Measurements from ENCODE around the gene VPS8.

VPS8 gene

GRCh38 chr3:184781801-184782200 is 30.2 kb upstream of the VPS8 start:
- no peak for DNase-seq (ENCODE audit: low spot score)

- DNase-seq (ENCODE audit: low spot score) = no peak
These were observed 28.6 kb upstream of the VPS8 start for GRCh38 chr3:184783319-184783718.

GRCh38 chr3:184784731-184785500 is 27.1 kb upstream of the VPS8 start:
- no peak for DNase-seq (ENCODE audit: low spot score)

- peak; percentile 62 for DNase-seq (ENCODE audit: low spot score)
These were observed 26.1 kb upstream of the VPS8 start for GRCh38 chr3:184785890-184786279.

GRCh38 chr3:184786280-184786941 is 25.6 kb upstream of the VPS8 start:
- peak; percentile 94 for DNase-seq (ENCODE audit: low spot score)

GRCh38 chr3:184788751-184789150 is 23.2 kb upstream of the VPS8 start:
- peak; percentile 56 for DNase-seq (ENCODE audit: low spot score)

- DNase-seq (ENCODE audit: low spot score) = no peak
These were observed 22.5 kb upstream of the VPS8 start for GRCh38 chr3:184789314-184789998.

- no peak for DNase-seq (ENCODE audit: low spot score)
These were observed 20.8 kb upstream of the VPS8 start for GRCh38 chr3:184791171-184791570.

GRCh38 chr3:184795522-184796190 is 16.3 kb upstream of the VPS8 start:
- no peak for DNase-seq (ENCODE audit: low spot score)

GRCh38 chr3:184796551-184796950 is 15.4 kb upstream of the VPS8 start:
- no peak for DNase-seq (ENCODE audit: low spot score)

- no peak for DNase-seq (ENCODE audit: low spot score)
These were observed 15.0 kb upstream of the VPS8 start for GRCh38 chr3:184796954-184797353.

- DNase-seq (ENCODE audit: low spot score) = no peak
These were observed 13.8 kb upstream of the VPS8 start for GRCh38 chr3:184798120-184798519.

- no peak for DNase-seq (ENCODE audit: low spot score)
These were observed 11.5 kb upstream of the VPS8 start for GRCh38 chr3:184800349-184800930.

GRCh38 chr3:184801241-184801785 is 10.7 kb upstream of the VPS8 start:
- peak; percentile 31 for DNase-seq (ENCODE audit: low spot score)

GRCh38 chr3:184802150-184802549 is 9.8 kb upstream of the VPS8 start:
- no peak for DNase-seq (ENCODE audit: low spot score)

- DNase-seq (ENCODE audit: low spot score) = no peak
These were observed 7.2 kb upstream of the VPS8 start for GRCh38 chr3:184804801-184805200.

- DNase-seq (ENCODE audit: low spot score) = no peak
These were observed 6.5 kb upstream of the VPS8 start for GRCh38 chr3:184805351-184806038.

- DNase-seq (ENCODE audit: low spot score) = no peak
These were observed 5.2 kb upstream of the VPS8 start for GRCh38 chr3:184806567-184807271.

GRCh38 chr3:184807549-184807948 is 4.4 kb upstream of the VPS8 start:
- no peak for DNase-seq (ENCODE audit: low spot score)

GRCh38 chr3:184808021-184808420 is 3.9 kb upstream of the VPS8 start:
- no peak for DNase-seq (ENCODE audit: low spot score)

GRCh38 chr3:184810146-184810545 is 1.8 kb upstream of the VPS8 start:
- DNase-seq (ENCODE audit: low spot score) = no peak
